ENCODE data around the gene S100A2. TPM values are rescaled to one million over a fixed set of nuclear protein-coding genes. Genes with fewer than 3 reads are reported as not detected.

The S100A2 gene
- total and polyA plus RNA-seq, 2 of the 13 experiments (the other 11 are each of a cell fraction or from before 2014, with no cell fraction given): 1.2 TPM

- Histone ChIP-seq H3K36me3 (replicated peaks in 1 of 2; ENCODE audit: control insufficient read depth in 1 of 2, insufficient read depth in 2 of 2, low read length in 2 of 2) (no peaks in the 10 kb centered on the region), H3K9me3 (ENCODE audit: low read length) (no peaks in the 10 kb centered on the region), H3K27ac (ENCODE audit: extremely low read length, insufficient read depth, low read length) (no peak overlapping the region), H3K9ac (ENCODE audit: insufficient read depth, low read depth, low read length) (no peak overlapping the region), H3K4me1 (ENCODE audit: insufficient read depth, low read length) (peaks cover 90% of the 10 kb centered on the region), H3K4me2 (ENCODE audit: low read depth, low read length) (no peak overlapping the region), H4K20me1 (ENCODE audit: insufficient read depth, low read length) (no peaks in the 10 kb centered on the region), H3K4me3 (replicated peaks in 1 of 3; ENCODE audit: insufficient read depth in 1 of 3, low read depth in 2 of 3, low read length in 3 of 3) (no peak overlapping the region), H2AFZ (ENCODE audit: low read length) (no peak overlapping the region), H3K27me3 (ENCODE audit: control insufficient read depth in 1 of 2, insufficient read depth in 2 of 2, low read length in 2 of 2) (peaks cover 0 to 10% of the 10 kb centered on the region in 2 experiments; a peak in 2 of 5 replicates), H3K79me2 (ENCODE audit: insufficient read depth, low read length) (no peaks in the 10 kb centered on the region)
- no peak for ATAC-seq
- DNase-seq (ENCODE audit: low spot score): no peak
- intact Hi-C loops (cut with micrococcal nuclease; ENCODE audit: unreplicated experiment): no loop called here
- no TSS peak for BruUV-seq (replicated peaks)
- ChIA-PET POLR2A (no interaction called here), CTCF (ENCODE audit: low intra/inter-chr PET ratio, low total read pairs) (no interaction called here)
- 33% methylated on average over 4 of the region's 4 CpGs for WGBS (ENCODE audit: low lambda C conversion rate)
- no peak for FAIRE-seq
- in situ Hi-C loops (cut with HindIII; ENCODE audit: extremely low pct_ligation_motif_present, low pct_unique_long_range_greater_than_20kb): no loop called here
- TF ChIP-seq KLF16 (CRISPR knock-in tag; IDR thresholded peaks at IDR 0.05): no peak
- no peak for TF ChIP-seq HNF1B (CRISPR knock-in tag; IDR thresholded peaks at IDR 0.05)
- TF ChIP-seq ZNF614 (CRISPR knock-in tag; IDR thresholded peaks at IDR 0.05; ENCODE audit: borderline replicate concordance): no peak
- no peak for TF ChIP-seq CSRNP1 (CRISPR knock-in tag; IDR thresholded peaks at IDR 0.05)
- TF ChIP-seq AGO1 (IDR thresholded peaks at IDR 0.05; ENCODE audit: low read depth, low read length, poor library complexity, severe bottlenecking): no peak
- no peak for TF ChIP-seq ZNF564 (CRISPR knock-in tag; IDR thresholded peaks at IDR 0.05)
- TF ChIP-seq ZNF326 (CRISPR knock-in tag; IDR thresholded peaks at IDR 0.05; ENCODE audit: borderline replicate concordance): no peak
- no peak for TF ChIP-seq ZNF317 (CRISPR knock-in tag; IDR thresholded peaks at IDR 0.05)
- TF ChIP-seq SETDB1 (CRISPR knock-in tag; IDR thresholded peaks at IDR 0.05; ENCODE audit: borderline replicate concordance): no peak
- TF ChIP-seq ZBED4 (CRISPR knock-in tag; IDR thresholded peaks at IDR 0.05; ENCODE audit: borderline replicate concordance): no peak
- no peak for TF ChIP-seq SOX6 (IDR thresholded peaks at IDR 0.05)
- TF ChIP-seq SOX6 (CRISPR knock-in tag; IDR thresholded peaks at IDR 0.05): no peak
- no peak for TF ChIP-seq ZNF619 (CRISPR knock-in tag; IDR thresholded peaks at IDR 0.05)
- no peak for TF ChIP-seq HCFC1 (IDR thresholded peaks at IDR 0.05; ENCODE audit: low read depth, low read length)
- TF ChIP-seq SRF (IDR thresholded peaks at IDR 0.05; ENCODE audit: low read depth, low read length): no peak
Measured at GRCh38 chr1:153539395-153540093, 26.1 kb downstream of the S100A2 start.

Data from HepG2 (cell line).